GM18520 (cell line): ENCODE measurements around the gene PCBP3.

Source experiments
- ATAC-seq: cut with Tn5 transposase; IDR thresholded peaks from one replicate; pipeline ENCODE4 v1.9.1; 2021; ENCODE audit not compliant: unreplicated experiment

The PCBP3 gene

DNA sequence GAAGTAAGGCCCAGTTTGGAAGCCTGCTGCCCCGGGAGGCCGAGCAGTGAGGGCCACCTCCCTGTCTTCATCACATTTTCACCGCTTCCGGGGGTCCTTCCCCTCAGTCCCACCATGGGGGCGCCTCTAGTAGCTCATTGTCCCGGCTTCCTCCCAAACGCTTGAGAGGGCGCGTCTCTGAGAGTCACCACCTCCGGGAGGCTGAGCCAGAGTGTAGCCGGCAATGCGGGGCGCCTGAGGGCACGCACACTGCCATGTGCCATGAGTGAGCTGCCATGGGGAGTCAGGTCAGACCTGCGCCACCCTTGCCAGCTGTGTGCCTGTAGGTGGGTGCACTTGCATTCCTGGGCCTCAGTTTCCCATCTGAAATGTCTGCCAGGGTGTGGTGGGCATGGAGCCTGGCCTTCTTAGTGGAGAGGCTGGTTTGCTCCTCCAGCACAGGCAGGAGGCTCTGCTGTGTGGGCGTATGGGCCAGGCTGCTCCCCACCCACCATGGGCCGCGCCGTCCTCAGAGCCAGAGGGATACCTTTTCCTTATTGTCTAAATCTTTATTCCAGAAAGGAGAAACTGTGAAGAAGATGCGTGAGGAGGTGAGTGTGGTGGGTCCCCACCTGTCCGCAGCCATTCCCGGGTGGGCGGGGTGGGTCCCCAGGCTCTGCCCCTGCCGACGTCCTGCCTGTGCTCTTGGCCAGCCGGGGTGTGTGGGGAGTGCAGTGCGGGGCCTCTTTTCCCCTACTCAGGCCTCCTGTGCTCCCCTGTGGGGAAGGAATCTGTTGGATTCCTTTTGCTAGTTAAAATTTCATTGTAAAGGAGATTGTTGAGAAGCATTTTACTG, 256.7 kb downstream of the PCBP3 start:
- no peak for ATAC-seq

- no peak for ATAC-seq
These were observed 257.7 kb downstream of the PCBP3 start for GRCh38 chr21:45901061-45901690.

DNA sequence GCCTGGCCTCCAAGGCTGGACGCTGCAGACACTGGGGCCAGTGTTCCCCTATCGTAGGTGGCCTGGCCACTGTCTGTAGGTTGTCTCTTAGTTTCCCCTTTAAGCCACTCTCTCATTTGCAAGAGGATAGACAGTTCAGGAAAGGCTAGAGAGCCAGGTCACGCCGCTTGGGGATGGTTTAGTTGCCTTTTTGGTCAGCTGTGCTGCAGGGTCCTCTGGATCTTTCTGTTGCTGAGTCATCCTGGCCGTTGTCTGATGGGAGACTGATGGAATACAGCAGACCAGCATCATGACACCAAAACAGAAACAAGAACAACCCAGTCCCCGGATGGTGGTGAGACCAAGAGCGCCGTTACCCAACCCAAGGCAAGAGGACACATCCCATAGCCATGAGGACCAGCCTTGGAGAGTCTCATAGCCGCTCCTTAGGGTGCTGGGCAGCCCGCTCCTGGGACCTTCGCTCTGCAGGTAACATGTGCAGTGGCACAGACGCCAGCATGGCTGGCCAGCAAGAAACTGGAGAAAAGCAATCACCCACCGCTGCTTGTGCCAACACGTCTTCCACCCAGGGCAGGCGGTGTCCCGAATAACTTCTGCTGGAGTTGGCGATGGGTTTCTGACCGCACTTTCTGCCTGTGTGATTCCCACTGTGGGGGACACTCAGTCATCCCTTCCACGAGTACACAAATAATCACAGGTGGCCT, 258.9 kb downstream of the PCBP3 start:
- no peak for ATAC-seq

GRCh38 chr21:45905196-45905595, 261.7 kb downstream of the PCBP3 start:
- no peak for ATAC-seq

DNA sequence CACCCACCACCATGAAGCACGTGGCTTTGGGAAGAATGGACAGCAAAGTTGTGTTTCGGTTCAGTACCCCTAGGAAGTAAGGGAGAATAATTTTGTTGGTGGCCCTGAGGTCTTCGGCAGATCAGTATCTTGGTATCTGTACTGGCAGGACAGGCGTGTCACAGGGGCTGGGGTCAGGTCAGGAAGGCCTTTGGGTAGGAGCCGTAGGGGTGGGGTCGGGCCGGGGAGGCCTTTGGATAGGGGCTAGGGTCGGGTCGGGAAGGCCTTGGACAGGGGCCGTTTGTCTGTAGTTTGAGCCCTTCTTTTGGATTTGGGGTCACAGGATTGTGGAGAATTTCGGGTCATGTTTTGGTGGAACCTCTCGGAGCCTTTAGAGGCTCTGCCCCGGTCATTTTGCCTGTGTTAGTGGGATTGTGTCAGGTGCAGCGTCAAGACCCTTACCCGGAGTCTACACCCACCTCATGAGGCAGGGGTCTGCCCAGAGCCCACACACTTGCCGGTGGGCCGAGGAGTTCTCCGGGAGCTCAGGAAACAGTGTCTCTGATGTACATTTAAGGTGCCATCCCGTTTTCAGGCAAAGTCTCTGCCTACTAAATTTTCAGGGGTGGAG, 262.8 kb downstream of the PCBP3 start:
- no peak for ATAC-seq

DNA sequence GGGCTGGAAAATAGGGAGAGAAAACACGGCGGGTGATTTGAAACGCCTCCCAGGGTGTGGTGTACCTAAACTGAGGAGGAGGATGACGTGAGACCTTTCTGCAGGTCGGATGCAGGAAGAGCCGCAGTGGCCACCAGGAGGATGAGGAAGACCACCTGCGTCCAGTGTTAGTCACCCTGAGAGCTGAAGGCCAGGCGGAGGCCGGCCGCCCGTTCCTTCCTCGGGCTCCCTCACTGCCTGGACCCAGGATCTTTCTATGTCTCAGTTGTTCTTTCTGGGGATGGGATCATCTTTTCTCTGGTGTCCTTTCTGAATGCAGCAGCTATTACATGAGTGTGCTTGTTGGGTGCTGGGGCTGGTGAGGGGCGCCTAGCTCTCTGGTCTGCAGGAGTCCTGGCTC, 263.3 kb downstream of the PCBP3 start:
- ATAC-seq: no peak

DNA sequence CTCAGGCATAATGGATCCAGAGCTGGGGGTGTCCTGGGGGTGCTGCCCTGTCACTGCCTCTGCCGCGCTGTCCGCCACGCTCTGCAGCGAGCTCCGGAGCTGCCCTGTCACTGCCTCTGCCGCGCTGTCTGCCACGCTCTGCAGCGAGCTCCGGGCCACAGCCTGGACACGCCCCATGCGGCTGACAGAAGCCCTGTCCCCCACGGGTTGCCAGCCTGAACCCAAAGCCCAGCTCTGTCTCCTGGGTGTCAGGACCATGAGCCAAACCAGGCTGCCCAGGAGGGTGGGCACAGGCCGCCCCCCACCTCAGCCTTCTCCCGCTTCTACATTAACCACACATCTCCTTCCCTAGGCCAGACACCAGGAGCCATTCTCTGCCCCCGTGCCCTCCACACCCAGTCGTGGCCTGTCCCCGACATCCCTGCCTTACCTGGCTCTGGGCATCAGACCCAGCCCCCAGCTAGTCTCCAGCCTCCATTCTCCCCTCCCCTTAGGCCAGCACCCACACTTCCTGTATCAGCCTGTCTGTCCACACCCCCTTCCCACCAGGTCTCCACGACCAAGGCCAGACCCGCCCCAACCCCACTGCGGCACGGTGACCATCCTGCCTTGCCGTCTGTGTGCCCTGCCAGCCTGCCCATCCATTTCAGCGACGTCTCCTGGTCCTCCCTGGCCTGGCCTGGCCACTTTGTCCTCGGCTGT, 265.2 kb downstream of the PCBP3 start:
- ATAC-seq: no peak

DNA sequence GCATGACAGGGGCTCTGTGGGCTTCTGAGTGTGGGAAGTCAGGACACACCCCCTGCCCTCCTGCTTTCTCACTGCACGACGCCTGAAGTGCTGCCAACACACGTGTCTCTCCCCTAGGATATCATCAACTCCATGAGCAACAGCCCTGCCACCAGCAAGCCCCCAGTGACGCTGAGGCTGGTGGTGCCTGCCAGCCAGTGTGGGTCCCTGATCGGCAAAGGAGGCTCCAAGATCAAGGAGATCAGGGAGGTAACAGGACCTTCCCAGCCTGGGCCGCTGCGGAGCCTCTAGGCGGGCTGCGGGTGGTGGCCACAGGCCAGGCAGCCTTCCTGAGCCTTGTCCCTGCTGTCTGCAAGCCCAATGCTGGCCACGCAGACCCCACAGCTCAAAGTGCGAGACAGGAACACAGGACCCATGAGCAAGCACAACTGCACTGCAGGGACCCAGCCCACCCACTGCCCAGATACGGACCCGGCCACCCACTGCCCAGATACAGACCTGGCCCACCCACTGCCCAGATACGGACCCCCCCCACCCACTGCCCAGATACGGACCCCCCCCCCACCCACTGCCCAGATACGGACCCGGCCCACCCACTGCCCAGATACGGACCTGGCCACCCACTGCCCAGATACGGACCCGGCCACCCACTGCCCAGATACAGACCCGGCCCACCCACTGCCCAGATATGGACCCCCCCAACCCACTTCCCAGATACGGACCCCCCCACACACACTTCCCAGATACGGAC, 265.9 kb downstream of the PCBP3 start:
- ATAC-seq: no peak

- ATAC-seq: no peak
These were observed 266.6 kb downstream of the PCBP3 start for GRCh38 chr21:45910155-45910547.

DNA sequence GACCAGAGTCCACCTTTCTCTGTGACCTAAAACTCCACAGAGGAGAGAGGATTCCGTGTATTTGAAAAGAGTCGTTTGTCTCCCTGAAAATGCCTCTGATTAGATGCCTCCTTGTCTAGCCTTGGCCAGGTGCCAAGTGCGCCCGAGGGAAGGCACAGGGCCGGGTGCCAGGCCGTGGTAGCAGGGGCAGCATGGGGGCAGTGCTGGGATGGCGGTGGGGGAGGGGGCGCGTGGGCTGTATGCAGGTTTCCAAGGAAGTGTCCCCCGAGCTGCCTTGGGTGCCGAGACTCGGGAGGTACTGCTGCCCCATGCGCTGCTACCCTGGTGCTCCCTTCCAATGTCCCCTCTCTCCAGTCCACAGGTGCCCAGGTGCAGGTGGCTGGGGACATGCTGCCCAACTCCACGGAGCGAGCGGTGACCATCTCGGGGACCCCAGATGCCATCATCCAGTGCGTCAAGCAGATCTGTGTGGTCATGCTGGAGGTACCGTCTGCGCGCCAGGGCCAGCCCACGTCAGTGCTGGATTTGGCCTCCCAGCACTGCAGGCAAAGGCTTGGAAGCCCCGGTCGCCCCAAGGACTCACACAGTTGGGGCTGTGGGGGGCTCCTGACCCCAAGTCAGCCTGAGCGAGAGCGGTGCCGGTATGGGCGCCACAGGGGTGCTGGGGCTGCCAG, 267.2 kb downstream of the PCBP3 start:
- ATAC-seq: no peak

DNA sequence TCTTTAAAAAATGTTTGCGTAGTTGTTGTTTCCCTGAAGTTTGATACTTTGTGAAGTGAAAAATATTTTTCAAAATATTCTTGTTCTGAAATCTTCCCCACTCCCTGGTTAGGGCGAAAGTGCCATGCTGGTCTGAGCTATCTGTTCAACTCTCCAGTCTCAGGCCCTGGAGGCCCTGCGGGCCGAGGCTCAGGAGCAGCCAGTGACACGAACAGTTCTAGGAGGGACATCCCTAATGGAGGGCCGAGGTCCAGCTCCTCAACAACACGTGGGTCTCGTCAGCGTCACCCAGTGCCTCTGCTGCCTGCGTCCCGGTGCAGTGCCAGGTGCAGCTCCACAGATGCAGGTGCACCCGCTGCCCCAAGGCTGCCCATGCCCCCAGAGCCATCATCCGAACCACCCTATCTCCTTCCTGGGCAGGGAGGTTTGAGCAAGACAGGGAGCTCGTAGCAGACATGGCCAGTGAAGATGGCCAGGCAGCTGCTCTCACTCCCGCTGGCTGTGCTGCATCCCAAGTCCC, 268.3 kb downstream of the PCBP3 start:
- ATAC-seq: no peak

- ATAC-seq: no peak
These were observed 269.3 kb downstream of the PCBP3 start for GRCh38 chr21:45912611-45913417.

GRCh38 chr21:45913418-45913765, 269.9 kb downstream of the PCBP3 start:
- no peak for ATAC-seq

- no peak for ATAC-seq
These were observed 270.4 kb downstream of the PCBP3 start for GRCh38 chr21:45913886-45914285.

GRCh38 chr21:45914321-45914845, 270.9 kb downstream of the PCBP3 start:
- ATAC-seq: no peak

GRCh38 chr21:45916011-45916840, 272.7 kb downstream of the PCBP3 start:
- no peak for ATAC-seq

DNA sequence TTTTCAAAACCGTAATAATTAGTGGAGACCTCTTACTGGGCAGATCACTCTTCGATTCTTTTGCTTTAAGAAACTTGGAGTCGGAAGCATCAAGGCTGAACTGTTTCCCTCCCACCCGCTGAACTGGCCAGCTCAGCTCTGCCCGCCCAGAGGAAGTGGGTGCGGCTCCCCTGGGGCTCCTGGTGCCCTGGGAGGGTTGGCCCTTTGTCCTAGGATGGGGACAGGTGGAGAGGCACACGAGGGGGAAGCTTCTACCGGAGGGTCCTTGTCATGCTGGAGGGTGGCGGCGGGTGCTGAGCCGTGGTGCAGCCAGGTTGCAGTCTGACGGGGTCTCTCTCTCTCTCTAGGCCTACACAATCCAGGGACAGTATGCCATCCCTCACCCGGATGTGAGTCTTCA, 273.7 kb downstream of the PCBP3 start:
- ATAC-seq: no peak

DNA sequence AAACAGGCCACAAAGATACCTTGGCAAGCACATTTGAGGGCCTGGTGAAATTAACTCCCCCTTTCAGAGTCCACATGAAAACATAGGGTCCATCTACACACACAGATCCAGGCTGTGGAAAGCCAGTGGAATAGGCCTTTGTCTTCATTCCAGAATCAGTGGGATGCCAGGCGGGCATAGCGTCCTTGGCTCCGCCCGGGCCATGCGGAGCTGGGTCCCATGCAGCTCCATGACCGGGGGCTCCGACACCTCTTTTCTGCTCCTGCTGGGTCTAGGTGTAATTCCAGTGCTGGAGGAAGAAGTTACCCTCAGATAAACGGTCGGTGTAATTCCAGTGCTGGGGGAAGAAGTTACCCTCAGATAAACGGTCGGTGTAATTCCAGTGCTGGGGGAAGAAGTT, 274.5 kb downstream of the PCBP3 start:
- ATAC-seq: no peak
